DND-41 (cell line): ENCODE data around the gene CCL4.

Experiments
- ATAC-seq: fragments of 200-7000 bp; cut with Tn5 transposase; 3 replicates; pipeline ENCODE4 v1.9.1; 2021; ENCODE audit warnings: low read depth; ENCODE audit not compliant: insufficient read depth
- DNase-seq: peaks from one replicate; pipeline ENCODE4 v3.0.0-alpha.2; 2020
- H2AFZ ChIP-seq: 2 replicates; pipeline ENCODE4 v1.6.0; 2012; ENCODE audit warnings: low read depth, low read length
- H3K27ac ChIP-seq: 2 replicates; pipeline ENCODE4 v1.5.1; 2012; ENCODE audit warnings: low read length, inconsistent platforms
- H3K27me3 ChIP-seq: fragments of 200-600 bp; sonication (generic); 2 replicates; pipeline ENCODE4 v1.6.0; 2012; ENCODE audit warnings: low read length, mild to moderate bottlenecking, inconsistent platforms; ENCODE audit not compliant: insufficient read depth, poor library complexity
- H3K36me3 ChIP-seq: 2 replicates; pipeline ENCODE4 v1.5.1; 2012; ENCODE audit warnings: low read length, inconsistent platforms; ENCODE audit not compliant: insufficient read depth
- H3K4me1 ChIP-seq: 2 replicates; pipeline ENCODE4 v1.5.1; 2012; ENCODE audit warnings: mild to moderate bottlenecking, low read length; ENCODE audit not compliant: insufficient read depth
- H3K4me2 ChIP-seq: 2 replicates; pipeline ENCODE4 v1.6.0; 2012; ENCODE audit warnings: mild to moderate bottlenecking, moderate library complexity, low read length, inconsistent platforms; ENCODE audit not compliant: insufficient read depth
- H3K4me3 ChIP-seq, 2 experiments: fragments of 200-600 bp in 1 of 2; shearing (Covaris generic) in 1 of 2; 2 replicates each; pipeline ENCODE4 v1.5.1; 2012 to 2016; ENCODE audit warnings: inconsistent platforms in 2 of 2, low read length in 2 of 2, mild to moderate bottlenecking in 2 of 2, low read depth in 1 of 2, moderate library complexity in 1 of 2
- H3K79me2 ChIP-seq: 2 replicates; pipeline ENCODE4 v1.6.0; 2012; ENCODE audit warnings: low read length, inconsistent platforms; ENCODE audit not compliant: insufficient read depth
- H3K9ac ChIP-seq: 2 replicates; pipeline ENCODE4 v1.6.0; 2012; ENCODE audit warnings: low read depth, mild to moderate bottlenecking, inconsistent platforms, low read length, moderate library complexity
- H3K9me3 ChIP-seq: 2 replicates; pipeline ENCODE4 v1.5.1; 2012; ENCODE audit warnings: low read length, moderate library complexity, mild to moderate bottlenecking, inconsistent platforms; ENCODE audit not compliant: insufficient read depth, severe bottlenecking
- H4K20me1 ChIP-seq: 2 replicates; pipeline ENCODE4 v1.6.0; 2012; ENCODE audit warnings: low read length; ENCODE audit not compliant: insufficient read depth
- CTCF ChIP-seq: IDR thresholded peaks from 2 replicates; pipeline ENCODE4 v1.5.1; 2012; ENCODE audit warnings: borderline replicate concordance, low read length, moderate library complexity, mild to moderate bottlenecking; ENCODE audit not compliant: poor library complexity, severe bottlenecking; ENCODE audit errors: extremely low read depth
- EZH2 ChIP-seq: IDR thresholded peaks from 3 replicates; pipeline ENCODE4 v1.6.1; 2012; ENCODE audit warnings: borderline replicate concordance, low read depth, mild to moderate bottlenecking, moderate library complexity, low read length, inconsistent platforms; ENCODE audit not compliant: severe bottlenecking

CCL4 gene

DNA sequence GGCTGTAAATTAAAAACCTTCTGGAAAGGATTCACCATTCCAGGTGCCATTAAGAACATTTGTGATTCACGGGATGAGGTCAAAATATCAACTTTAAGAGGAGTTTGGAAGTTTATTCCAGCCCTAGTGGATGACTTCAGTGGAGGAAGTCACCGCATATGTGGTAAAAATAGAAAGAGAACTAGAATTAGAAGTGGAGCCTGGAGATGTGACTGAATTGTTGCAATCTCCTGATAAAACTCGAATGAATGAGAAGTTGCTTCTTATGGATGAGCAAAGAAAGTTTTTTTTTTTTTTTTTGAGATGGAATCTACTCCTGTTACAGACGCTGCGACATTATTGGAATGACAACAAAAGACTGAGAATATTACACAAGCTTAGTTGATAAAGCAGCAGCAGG lies 26.7 kb downstream of the CCL4 start:
- DNase-seq = no peak
- H3K36me3 ChIP-seq = peaks cover under 1% of the 10 kb centered on the region; the same call in 1 of the 2 replicates
- no peak overlapping the region for H3K27ac ChIP-seq
- H3K9me3 ChIP-seq = peaks cover 9% of the 10 kb centered on the region
- H4K20me1 ChIP-seq = no peaks in the 10 kb centered on the region
- H3K27me3 ChIP-seq = no peaks in the 10 kb centered on the region
- H3K9ac ChIP-seq = no peak overlapping the region
- no peak overlapping the region for H2AFZ ChIP-seq
- no peak overlapping the region for H3K4me2 ChIP-seq
- H3K4me1 ChIP-seq = peaks cover 13% of the 10 kb centered on the region
- ATAC-seq = no peak
- no peak overlapping the region for H3K4me3 ChIP-seq
- TF ChIP-seq EZH2 = no peak
- no peak for TF ChIP-seq CTCF
- H3K79me2 ChIP-seq = no peaks in the 10 kb centered on the region

- no peaks in the 10 kb centered on the region for H3K9me3 ChIP-seq
- DNase-seq (no peak), ATAC-seq (no peak)
- H3K27me3 ChIP-seq = no peaks in the 10 kb centered on the region
- no peak overlapping the region for H3K4me3 ChIP-seq
- no peak overlapping the region for H3K27ac ChIP-seq
- peaks cover 13% of the 10 kb centered on the region for H3K4me1 ChIP-seq
- H3K9ac ChIP-seq = no peak overlapping the region
- no peak overlapping the region for H2AFZ ChIP-seq
- TF ChIP-seq EZH2 = no peak
- peak; percentile 18 for TF ChIP-seq CTCF
- no peaks in the 10 kb centered on the region for H3K79me2 ChIP-seq
- no peaks in the 10 kb centered on the region for H4K20me1 ChIP-seq
- H3K36me3 ChIP-seq = no peaks in the 10 kb centered on the region
- no peak overlapping the region for H3K4me2 ChIP-seq
Measured at GRCh38 chr17:36131421-36131820, 27.8 kb downstream of the CCL4 start.

DNA sequence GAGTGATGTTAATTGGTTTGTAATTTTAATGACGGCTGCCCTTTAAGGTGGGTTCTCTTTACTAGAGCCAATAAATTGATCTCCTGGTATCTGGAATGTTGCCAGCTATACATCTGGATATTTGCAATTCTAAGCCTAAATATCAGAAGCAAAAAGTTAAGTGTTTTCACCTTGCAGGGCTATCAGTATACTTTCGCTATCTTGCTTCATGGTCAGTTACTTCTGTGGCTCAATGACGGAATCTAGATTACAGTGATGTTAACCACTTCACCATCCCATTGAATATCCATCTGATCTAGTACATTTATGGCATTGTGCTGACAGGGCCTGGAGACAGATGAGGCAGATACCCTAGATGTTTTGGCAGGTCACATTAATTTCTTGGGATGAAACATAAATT lies 28.3 kb downstream of the CCL4 start:
- no peak for TF ChIP-seq CTCF
- TF ChIP-seq EZH2 = no peak
- Histone ChIP-seq H3K27ac (no peak overlapping the region), H4K20me1 (no peaks in the 10 kb centered on the region), H3K4me1 (peaks cover 8% of the 10 kb centered on the region), H3K9ac (no peak overlapping the region), H3K4me3 (no peak overlapping the region), H3K79me2 (no peaks in the 10 kb centered on the region), H2AFZ (no peak overlapping the region), H3K9me3 (no peaks in the 10 kb centered on the region), H3K36me3 (no peaks in the 10 kb centered on the region), H3K27me3 (peaks cover 2% of the 10 kb centered on the region), H3K4me2 (no peak overlapping the region)
- DNase-seq (no peak), ATAC-seq (no peak)

GRCh38 chr17:36132421-36132831 lies 28.8 kb downstream of the CCL4 start:
- H3K27me3 ChIP-seq = peaks cover 2% of the 10 kb centered on the region
- no peak overlapping the region for H3K4me2 ChIP-seq
- TF ChIP-seq EZH2 = no peak
- TF ChIP-seq CTCF = no peak
- H2AFZ ChIP-seq = no peak overlapping the region
- no peaks in the 10 kb centered on the region for H3K36me3 ChIP-seq
- no peaks in the 10 kb centered on the region for H4K20me1 ChIP-seq
- no peak overlapping the region for H3K4me3 ChIP-seq
- H3K4me1 ChIP-seq = peaks cover 3% of the 10 kb centered on the region
- DNase-seq = no peak
- H3K79me2 ChIP-seq = no peaks in the 10 kb centered on the region
- no peaks in the 10 kb centered on the region for H3K9me3 ChIP-seq
- ATAC-seq = no peak
- no peak overlapping the region for H3K9ac ChIP-seq
- no peak overlapping the region for H3K27ac ChIP-seq
